PC-3 (cell line): ENCODE data around the gene NXF3.

Source experiments
- EZH2 ChIP-seq: fragments of 300-600 bp; sonication (generic); IDR thresholded peaks from one replicate; pipeline ENCODE4 v1.6.1; 2017; ENCODE audit warnings: antibody characterized with exemption, mild to moderate bottlenecking, low read length; ENCODE audit not compliant: unreplicated experiment
- EZH2phosphoT487 ChIP-seq: fragments of 300-600 bp; sonication (generic); IDR thresholded peaks from 2 replicates; pipeline ENCODE4 v1.6.1; 2018; ENCODE audit warnings: mild to moderate bottlenecking, antibody characterized with exemption, low read length, borderline replicate concordance
- TF ChIP-seq, protein P1 (sequence below): fragments of 300-600 bp; sonication (generic); conservative IDR thresholded peaks from 2 replicates; pipeline ENCODE4 v1.5.1; 2017; ENCODE audit warnings: antibody characterized with exemption, low read depth, mild to moderate bottlenecking, low read length

DNA sequence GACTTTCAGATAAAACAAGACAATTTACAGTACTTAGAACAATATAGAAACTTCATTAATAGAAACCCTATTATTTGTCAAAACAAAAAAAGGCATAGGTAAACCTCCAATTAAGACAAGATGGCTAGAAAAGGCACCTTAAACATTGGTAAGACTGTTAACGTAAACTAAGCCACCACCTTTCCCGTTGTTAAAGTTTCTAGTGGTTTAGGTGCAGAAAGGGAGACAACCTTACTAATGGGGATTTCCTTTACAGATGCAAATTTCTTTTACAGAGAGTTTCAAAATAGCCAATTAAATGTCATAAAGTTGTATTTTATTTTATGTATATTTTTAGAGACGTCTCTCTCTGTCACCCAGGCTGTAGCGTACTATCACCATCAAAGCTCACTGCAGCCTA lies 7.5 kb upstream of the NXF3 start:
- TF ChIP-seq, protein P1, sequence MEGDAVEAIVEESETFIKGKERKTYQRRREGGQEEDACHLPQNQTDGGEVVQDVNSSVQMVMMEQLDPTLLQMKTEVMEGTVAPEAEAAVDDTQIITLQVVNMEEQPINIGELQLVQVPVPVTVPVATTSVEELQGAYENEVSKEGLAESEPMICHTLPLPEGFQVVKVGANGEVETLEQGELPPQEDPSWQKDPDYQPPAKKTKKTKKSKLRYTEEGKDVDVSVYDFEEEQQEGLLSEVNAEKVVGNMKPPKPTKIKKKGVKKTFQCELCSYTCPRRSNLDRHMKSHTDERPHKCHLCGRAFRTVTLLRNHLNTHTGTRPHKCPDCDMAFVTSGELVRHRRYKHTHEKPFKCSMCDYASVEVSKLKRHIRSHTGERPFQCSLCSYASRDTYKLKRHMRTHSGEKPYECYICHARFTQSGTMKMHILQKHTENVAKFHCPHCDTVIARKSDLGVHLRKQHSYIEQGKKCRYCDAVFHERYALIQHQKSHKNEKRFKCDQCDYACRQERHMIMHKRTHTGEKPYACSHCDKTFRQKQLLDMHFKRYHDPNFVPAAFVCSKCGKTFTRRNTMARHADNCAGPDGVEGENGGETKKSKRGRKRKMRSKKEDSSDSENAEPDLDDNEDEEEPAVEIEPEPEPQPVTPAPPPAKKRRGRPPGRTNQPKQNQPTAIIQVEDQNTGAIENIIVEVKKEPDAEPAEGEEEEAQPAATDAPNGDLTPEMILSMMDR, result no peak
- TF ChIP-seq EZH2phosphoT487 (no peak), EZH2 (no peak)
